ENCODE data around the gene MREG.
A peak's percentile ranks its signal among the peaks of the same experiment; 100 is the strongest.
"Not testable (repeated sequence)": the region's sequence is repeated elsewhere in the genome, so short reads cannot be mapped to it uniquely, and the experiment has no call there.

Gene MREG

DNA sequence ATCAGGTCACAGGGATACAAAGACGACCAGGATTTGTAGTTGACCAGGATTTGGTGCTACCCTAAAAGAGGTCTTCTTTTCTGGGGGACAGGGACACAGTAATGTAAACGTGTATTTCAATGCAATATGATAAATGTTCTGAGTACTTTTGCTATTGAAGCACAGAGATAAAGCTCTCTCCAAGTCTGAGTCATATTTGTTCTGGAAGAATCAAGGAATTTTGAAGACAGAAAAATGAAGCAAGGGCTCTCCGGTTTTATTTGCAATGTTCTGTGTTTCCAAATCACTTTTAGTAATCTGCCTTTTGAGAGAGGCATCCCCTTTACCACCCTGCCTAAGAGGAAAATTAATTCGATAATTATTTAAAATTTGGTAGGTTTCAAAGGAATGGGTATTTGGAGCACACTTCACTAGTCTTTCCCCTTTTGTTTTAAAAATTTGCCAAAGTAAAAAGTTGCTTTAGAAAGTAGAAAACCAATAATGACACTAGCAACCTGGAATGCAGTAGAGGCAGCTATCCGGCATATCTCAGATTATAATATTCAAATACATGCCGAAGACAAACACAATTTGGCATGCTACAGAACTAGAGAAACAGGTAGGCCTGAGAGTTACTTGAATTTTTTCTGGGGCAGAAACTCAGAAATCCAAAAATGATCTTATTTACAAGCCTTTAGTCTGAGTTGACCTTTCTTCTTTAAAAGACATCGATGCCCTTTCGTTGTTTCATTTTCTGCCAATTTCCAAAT lies 82.7 kb downstream of the MREG start:
- DNase-seq (ENCODE audit: low read depth), result no peak
- TF ChIP-seq MYC (IDR thresholded peaks at IDR 0.05; ENCODE audit: low read depth, low read length), result no peak
- no peak overlapping the region for H3K4me3 ChIP-seq (ENCODE audit: low read depth, low read length)

DNA sequence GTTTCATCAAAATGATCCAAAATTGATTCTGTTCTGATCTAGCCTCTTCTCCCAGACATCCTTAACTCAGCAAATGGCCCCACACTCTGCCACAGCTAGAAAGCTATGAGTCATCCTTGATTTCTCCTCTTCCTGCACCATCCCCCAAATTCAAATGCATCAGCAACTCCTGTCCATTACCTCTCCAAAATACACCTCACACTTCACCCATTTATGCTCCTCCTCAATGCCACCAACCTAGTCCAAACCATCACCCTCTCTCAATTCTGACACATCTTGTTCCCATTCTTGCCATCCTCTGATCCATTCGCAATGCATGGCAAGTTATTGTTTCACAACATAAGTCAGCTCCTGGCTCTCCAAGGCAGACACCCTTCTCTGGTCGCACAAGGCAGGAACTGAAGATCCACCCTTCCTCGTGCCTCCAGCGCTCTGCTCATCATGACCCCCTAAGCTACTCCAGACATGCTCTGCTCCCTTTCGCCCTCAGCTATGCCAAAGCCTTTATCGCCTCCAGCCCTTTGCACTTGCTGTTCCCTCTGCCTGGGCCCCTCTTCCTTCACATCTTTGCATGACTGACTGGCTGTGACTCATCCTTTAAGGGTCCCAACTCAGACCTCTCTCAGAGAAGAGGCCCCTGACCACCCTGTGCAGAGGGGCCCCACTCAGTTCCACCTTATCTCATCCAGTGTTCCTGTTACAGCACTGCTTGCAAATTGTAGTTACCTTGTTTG lies 83.6 kb downstream of the MREG start:
- TF ChIP-seq MYC (IDR thresholded peaks at IDR 0.05; ENCODE audit: low read depth, low read length) (no peak), POLR2A (IDR thresholded peaks at IDR 0.05; ENCODE audit: extremely low read depth, insufficient read length) (no peak), CTCF (IDR thresholded peaks at IDR 0.05; ENCODE audit: low read depth, low read length) (no peak)
- TF ChIP-seq, protein P1, sequence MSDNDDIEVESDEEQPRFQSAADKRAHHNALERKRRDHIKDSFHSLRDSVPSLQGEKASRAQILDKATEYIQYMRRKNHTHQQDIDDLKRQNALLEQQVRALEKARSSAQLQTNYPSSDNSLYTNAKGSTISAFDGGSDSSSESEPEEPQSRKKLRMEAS (IDR thresholded peaks at IDR 0.05; ENCODE audit: low read depth, low read length), result no peak
- no peak overlapping the region for H3K4me3 ChIP-seq (ENCODE audit: low read depth, low read length)
- DNase-seq (ENCODE audit: low read depth), result peak; percentile 38

GRCh38 chr2:215928086-215928485 lies 85.3 kb downstream of the MREG start:
- no peak overlapping the region for H3K4me3 ChIP-seq (ENCODE audit: low read depth, low read length)
- DNase-seq (ENCODE audit: low read depth), result no peak
- TF ChIP-seq CTCF (IDR thresholded peaks at IDR 0.05; ENCODE audit: low read depth, low read length), result no peak
- TF ChIP-seq, protein P1 (IDR thresholded peaks at IDR 0.05; ENCODE audit: low read depth, low read length), result no peak
- TF ChIP-seq MYC (IDR thresholded peaks at IDR 0.05; ENCODE audit: low read depth, low read length), result no peak
- no peak for TF ChIP-seq POLR2A (IDR thresholded peaks at IDR 0.05; ENCODE audit: extremely low read depth, insufficient read length)

- DNase-seq (ENCODE audit: low read depth); H3K4me3 ChIP-seq (ENCODE audit: low read depth, low read length): not testable (repeated sequence)
Measured at GRCh38 chr2:215926992-215927391, 86.4 kb downstream of the MREG start.

DNA sequence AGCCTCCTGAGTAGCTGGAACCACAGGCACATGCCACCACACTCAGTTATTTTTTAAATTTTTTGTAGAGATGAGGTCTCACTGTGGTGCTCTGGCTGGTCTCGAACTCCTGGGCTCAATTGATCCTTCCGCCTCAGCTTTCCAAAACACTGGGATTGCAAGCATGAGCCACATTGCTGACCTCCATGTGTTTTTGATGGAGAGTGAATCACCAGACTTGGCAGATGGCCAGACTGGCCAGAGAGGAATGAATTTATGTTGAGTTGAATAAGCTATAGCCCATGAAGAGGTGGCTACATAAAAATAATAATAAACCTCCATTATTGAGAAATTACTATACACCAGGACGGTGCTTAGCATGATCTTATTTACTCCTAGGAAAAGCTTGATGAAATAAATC lies 91.5 kb downstream of the MREG start:
- no peak for DNase-seq (ENCODE audit: low read depth)
- TF ChIP-seq CTCF (IDR thresholded peaks at IDR 0.05; ENCODE audit: low read depth, low read length), result no peak
- TF ChIP-seq, protein P1 (IDR thresholded peaks at IDR 0.05; ENCODE audit: low read depth, low read length), result no peak
- no peak for TF ChIP-seq MYC (IDR thresholded peaks at IDR 0.05; ENCODE audit: low read depth, low read length)
- no peak for TF ChIP-seq POLR2A (IDR thresholded peaks at IDR 0.05; ENCODE audit: extremely low read depth, insufficient read length)
- H3K4me3 ChIP-seq (ENCODE audit: low read depth, low read length), result no peak overlapping the region

DNA sequence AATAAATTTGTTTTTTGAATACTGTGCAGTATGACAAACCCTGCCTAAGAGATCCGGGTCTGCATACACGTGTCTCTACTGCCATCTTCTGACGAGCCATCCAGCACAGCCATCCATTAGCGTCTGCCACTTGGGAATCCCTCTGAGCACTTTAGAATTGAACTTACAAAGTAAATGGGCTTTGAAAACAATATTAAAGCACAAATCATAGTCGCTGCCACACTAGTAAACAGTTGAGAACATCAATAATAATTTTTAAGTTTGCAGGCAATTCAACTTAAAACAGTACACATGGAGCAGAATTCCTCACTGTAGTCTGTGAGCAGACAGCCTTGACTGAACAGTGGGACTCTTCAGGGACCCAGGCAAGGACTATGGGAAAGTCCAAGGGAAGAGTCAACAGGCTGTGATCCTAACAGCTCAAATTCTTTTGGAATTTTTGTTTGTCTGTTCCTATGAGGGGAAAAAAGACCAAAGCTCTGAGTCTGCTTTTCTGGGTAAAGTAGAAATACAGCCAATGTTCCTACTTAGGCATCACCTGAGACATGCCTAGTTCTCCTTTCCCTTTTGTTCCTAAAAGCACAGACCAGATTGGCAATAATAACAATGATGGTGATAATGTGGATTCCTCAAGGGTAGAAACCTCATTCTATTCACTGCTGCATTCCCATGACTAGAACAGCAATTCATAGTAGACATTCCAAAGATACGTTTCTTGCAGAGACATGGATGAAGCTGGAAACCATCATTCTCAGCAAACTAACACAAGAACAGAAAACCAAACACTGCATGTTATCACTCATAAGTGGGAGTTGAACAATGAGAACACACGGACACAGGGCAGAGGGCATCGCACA lies 92.9 kb downstream of the MREG start:
- H3K4me3 ChIP-seq (ENCODE audit: low read depth, low read length), result no peak overlapping the region
- peak; percentile 81 for DNase-seq (ENCODE audit: low read depth)
- TF ChIP-seq, protein P1 (IDR thresholded peaks at IDR 0.05; ENCODE audit: low read depth, low read length), result peak; percentile 82
- peak; percentile 81 for TF ChIP-seq CTCF (IDR thresholded peaks at IDR 0.05; ENCODE audit: low read depth, low read length)
- TF ChIP-seq POLR2A (IDR thresholded peaks at IDR 0.05; ENCODE audit: extremely low read depth, insufficient read length), result no peak

Measured in NB4 (cell line).